Measurements from ENCODE around the gene FAM168A. TPM values are rescaled to one million over a fixed set of nuclear protein-coding genes. Genes with fewer than 3 reads are reported as not detected.

Gene FAM168A
- total RNA-seq, 1 donor from 2014 or later, result 21.4 TPM

DNA sequence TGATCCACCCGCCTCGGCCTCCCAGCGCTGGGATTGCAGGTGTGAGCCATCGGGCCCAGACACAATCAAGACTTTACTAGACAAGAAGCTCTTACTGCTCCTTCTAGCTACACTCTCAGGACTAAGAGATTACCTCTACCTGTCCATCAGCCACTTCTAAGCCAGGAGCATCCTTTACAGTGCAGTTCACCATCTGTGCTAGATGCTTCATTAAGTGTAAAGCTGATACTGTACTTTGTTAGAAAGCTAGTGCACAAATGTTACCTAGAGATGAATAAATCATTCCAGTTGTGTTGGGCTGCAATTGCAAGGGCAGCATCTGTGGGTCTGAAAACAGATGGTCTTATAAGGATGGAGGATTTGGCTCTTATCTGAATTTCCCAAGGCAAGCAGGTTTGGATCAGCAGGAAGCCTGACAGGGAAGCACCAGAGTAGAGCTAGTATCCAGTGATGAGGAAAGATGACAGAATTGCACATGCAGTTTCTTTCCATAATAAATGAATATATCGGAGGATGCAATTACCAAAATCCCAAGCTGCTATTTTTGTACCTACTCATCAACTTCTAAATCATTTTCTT, 58.3 kb downstream of the FAM168A start:
- intact Hi-C loops (cut with DNase I), result no loop called here
- no peaks in the 10 kb centered on the region for H3K36me3 ChIP-seq
- H3K27ac ChIP-seq, result no peak overlapping the region
- no peak overlapping the region for H3K4me3 ChIP-seq
- no peaks in the 10 kb centered on the region for H3K9me3 ChIP-seq
- DNase-seq (ENCODE audit: extremely low spot score in 2 of 2), result no peak
- no peaks in the 10 kb centered on the region for H3K4me1 ChIP-seq
- TF ChIP-seq POLR2AphosphoS5 (IDR thresholded peaks at IDR 0.05; ENCODE audit: insufficient read depth in 1 of 2, low read depth in 1 of 2) (no peak), POLR2A (IDR thresholded peaks at IDR 0.05) (no peak)
- TF ChIP-seq, protein P1, sequence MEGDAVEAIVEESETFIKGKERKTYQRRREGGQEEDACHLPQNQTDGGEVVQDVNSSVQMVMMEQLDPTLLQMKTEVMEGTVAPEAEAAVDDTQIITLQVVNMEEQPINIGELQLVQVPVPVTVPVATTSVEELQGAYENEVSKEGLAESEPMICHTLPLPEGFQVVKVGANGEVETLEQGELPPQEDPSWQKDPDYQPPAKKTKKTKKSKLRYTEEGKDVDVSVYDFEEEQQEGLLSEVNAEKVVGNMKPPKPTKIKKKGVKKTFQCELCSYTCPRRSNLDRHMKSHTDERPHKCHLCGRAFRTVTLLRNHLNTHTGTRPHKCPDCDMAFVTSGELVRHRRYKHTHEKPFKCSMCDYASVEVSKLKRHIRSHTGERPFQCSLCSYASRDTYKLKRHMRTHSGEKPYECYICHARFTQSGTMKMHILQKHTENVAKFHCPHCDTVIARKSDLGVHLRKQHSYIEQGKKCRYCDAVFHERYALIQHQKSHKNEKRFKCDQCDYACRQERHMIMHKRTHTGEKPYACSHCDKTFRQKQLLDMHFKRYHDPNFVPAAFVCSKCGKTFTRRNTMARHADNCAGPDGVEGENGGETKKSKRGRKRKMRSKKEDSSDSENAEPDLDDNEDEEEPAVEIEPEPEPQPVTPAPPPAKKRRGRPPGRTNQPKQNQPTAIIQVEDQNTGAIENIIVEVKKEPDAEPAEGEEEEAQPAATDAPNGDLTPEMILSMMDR (IDR thresholded peaks at IDR 0.05), result no peak
- H3K27me3 ChIP-seq, result no peaks in the 10 kb centered on the region

DNA sequence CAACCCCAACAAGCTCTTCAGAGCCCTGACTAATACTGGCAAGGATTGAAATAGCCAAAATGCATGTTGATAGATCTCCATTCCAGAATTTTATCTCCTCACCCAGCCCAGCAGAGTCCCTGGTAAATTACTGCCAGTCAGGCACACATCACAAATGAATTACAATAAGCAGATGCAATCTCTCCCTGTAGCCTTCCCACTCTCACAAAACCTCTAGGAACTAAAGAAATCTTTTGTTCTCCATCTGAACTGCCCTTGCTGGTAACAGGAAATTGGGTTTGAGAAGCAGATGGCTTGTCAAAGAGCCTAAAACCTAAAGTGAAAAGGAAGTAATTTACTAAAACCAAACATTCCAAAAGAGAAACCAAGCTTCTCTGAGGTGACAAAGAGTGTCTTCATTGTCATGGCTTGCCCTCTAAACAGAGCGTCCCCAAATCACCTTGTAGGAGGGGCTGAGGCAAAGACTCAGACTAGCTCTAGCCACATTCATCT, 59.5 kb downstream of the FAM168A start:
- Histone ChIP-seq H3K27ac (no peak overlapping the region), H3K4me1 (no peaks in the 10 kb centered on the region), H3K4me3 (no peak overlapping the region), H3K27me3 (no peaks in the 10 kb centered on the region), H3K9me3 (no peaks in the 10 kb centered on the region), H3K36me3 (no peaks in the 10 kb centered on the region)
- no peak for TF ChIP-seq POLR2AphosphoS5 (IDR thresholded peaks at IDR 0.05; ENCODE audit: insufficient read depth in 1 of 2, low read depth in 1 of 2)
- TF ChIP-seq POLR2A (IDR thresholded peaks at IDR 0.05), result no peak
- TF ChIP-seq, protein P1 (IDR thresholded peaks at IDR 0.05), result no peak
- no peak for DNase-seq (ENCODE audit: extremely low spot score in 2 of 2)
- intact Hi-C loops (cut with DNase I), result no loop called here

DNA sequence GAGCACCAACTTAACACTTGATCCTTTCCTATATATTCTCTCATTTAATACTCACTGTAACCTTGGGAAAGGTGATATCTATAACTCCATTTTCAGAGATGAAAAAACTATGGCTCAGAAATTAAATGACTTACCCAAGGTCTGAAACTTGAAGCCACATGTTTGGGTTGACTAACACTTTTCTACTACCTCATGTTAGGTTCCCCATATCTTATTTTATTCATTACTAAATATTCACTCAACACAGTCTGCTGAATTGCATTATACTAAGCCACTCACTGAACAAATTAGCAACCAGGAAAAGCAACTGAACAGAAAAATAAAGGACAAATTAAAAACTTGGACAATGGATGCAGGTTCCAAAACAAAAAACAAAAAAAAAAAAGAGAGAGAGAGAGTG, 59.9 kb downstream of the FAM168A start:
- no peaks in the 10 kb centered on the region for H3K4me1 ChIP-seq
- intact Hi-C loops (cut with DNase I), result no loop called here

DNA sequence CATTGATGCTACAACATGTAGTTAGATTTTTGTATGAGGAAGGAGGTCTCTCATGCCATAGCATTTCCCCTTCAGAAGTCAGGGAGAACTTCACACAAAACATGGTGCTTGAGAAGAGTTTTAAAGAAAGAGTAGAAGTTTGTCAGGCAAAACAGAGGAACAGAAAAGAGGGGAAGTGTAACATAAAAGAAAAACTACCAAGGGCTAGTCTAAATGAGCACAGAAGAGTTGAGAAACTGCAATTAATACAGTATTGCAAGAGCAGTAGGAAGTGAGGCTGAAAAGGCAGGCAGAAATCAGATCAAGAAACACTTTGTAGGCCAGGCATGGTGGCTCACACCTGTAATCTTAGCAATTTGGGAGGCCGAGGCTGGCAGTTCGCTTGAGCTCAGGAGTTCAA, 61.0 kb downstream of the FAM168A start:
- H3K4me3 ChIP-seq, result no peak overlapping the region
- intact Hi-C loops (cut with DNase I), result no loop called here
- no peaks in the 10 kb centered on the region for H3K36me3 ChIP-seq
- H3K27me3 ChIP-seq, result no peaks in the 10 kb centered on the region
- no peak overlapping the region for H3K27ac ChIP-seq
- DNase-seq (ENCODE audit: extremely low spot score in 2 of 2), result no peak
- no peaks in the 10 kb centered on the region for H3K4me1 ChIP-seq
- TF ChIP-seq POLR2AphosphoS5 (IDR thresholded peaks at IDR 0.05; ENCODE audit: insufficient read depth in 1 of 2, low read depth in 1 of 2) (no peak), POLR2A (IDR thresholded peaks at IDR 0.05) (no peak)
- TF ChIP-seq, protein P1 (IDR thresholded peaks at IDR 0.05), result no peak
- H3K9me3 ChIP-seq, result no peaks in the 10 kb centered on the region

More for the DNA sequence above, 59.9 kb downstream of the FAM168A start:
- Histone ChIP-seq H3K36me3 (no peaks in the 10 kb centered on the region), H3K9me3 (no peaks in the 10 kb centered on the region), H3K4me3 (no peak overlapping the region), H3K27ac (no peak overlapping the region), H3K27me3 (no peaks in the 10 kb centered on the region)
- DNase-seq (ENCODE audit: extremely low spot score in 2 of 2), result no peak
- TF ChIP-seq, protein P1 (IDR thresholded peaks at IDR 0.05), result no peak
- no peak for TF ChIP-seq POLR2AphosphoS5 (IDR thresholded peaks at IDR 0.05; ENCODE audit: insufficient read depth in 1 of 2, low read depth in 1 of 2)
- no peak for TF ChIP-seq POLR2A (IDR thresholded peaks at IDR 0.05)

DNA sequence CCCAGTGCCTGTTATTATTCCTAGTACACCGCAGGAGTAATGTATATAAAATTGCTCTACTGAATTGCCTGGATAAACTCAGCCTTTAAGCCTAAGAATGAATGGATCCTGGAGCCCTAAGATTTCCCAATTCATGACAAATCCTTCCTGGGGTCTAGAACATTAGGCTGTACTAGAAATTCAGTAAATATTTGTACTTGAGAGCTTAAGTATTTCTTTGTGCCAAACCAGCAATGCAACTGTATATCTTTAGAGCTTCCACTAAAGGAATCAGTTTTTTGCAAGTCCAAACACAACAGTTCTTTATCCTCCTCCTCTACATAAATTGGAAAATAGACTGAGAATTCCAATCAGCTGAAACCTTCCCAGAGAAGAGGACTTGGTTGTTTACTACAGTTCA, 65.6 kb downstream of the FAM168A start:
- Histone ChIP-seq H3K27ac (no peak overlapping the region), H3K4me1 (peaks cover 12% of the 10 kb centered on the region), H3K27me3 (no peaks in the 10 kb centered on the region), H3K4me3 (no peak overlapping the region), H3K36me3 (no peaks in the 10 kb centered on the region), H3K9me3 (no peaks in the 10 kb centered on the region)
- intact Hi-C loops (cut with DNase I), result no loop called here
- no peak for DNase-seq (ENCODE audit: extremely low spot score in 2 of 2)
- TF ChIP-seq, protein P1 (IDR thresholded peaks at IDR 0.05), result no peak
- TF ChIP-seq POLR2A (IDR thresholded peaks at IDR 0.05) (no peak), POLR2AphosphoS5 (IDR thresholded peaks at IDR 0.05; ENCODE audit: insufficient read depth in 1 of 2, low read depth in 1 of 2) (no peak)
